Measurements from ENCODE around the gene PPM1K.

Gene PPM1K

DNA sequence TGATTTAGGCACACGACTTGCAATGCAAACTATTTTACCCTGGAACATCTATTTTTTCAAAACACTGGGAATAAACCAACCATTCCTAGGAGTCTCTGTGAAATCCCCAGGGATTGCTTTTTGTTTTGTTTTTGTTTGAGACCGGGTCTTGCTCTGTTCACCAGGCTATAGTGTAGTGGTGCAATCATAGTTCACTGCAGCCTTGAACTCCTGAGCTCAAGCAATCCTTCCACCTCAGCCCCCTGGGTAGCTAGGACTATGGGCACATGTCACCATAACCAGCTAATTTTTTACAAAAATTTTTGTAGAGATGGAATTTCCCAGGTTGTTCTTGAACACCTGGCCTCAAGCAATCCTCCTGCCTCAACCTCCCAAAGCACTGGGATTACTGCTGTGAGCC, 37.8 kb downstream of the PPM1K start:
- ATAC-seq (ENCODE audit: low read depth) (no peak), DNase-seq (ENCODE audit: low spot score) (no peak)
- Histone ChIP-seq H3K9me3 (ENCODE audit: severe bottlenecking) (no peaks in the 10 kb centered on the region), H3K4me1 (ENCODE audit: insufficient read depth, poor library complexity, severe bottlenecking) (no peaks in the 10 kb centered on the region), H3K27me3 (ENCODE audit: insufficient read depth, poor library complexity, severe bottlenecking) (no peaks in the 10 kb centered on the region), H3K4me3 (ENCODE audit: severe bottlenecking) (no peak overlapping the region), H3K27ac (ENCODE audit: poor library complexity, severe bottlenecking) (no peak overlapping the region), H3K36me3 (ENCODE audit: low read depth) (no peaks in the 10 kb centered on the region)
- no peak for TF ChIP-seq CTCF (IDR thresholded peaks at IDR 0.05; ENCODE audit: poor library complexity, severe bottlenecking)

- H3K9me3 ChIP-seq (ENCODE audit: severe bottlenecking), result no peaks in the 10 kb centered on the region
- H3K36me3 ChIP-seq (ENCODE audit: low read depth), result no peaks in the 10 kb centered on the region
- H3K27me3 ChIP-seq (ENCODE audit: insufficient read depth, poor library complexity, severe bottlenecking), result no peaks in the 10 kb centered on the region
- H3K27ac ChIP-seq (ENCODE audit: poor library complexity, severe bottlenecking), result no peak overlapping the region
- ATAC-seq (ENCODE audit: low read depth), result no peak
- no peak overlapping the region for H3K4me3 ChIP-seq (ENCODE audit: severe bottlenecking)
- DNase-seq (ENCODE audit: low spot score), result no peak
- H3K4me1 ChIP-seq (ENCODE audit: insufficient read depth, poor library complexity, severe bottlenecking), result no peaks in the 10 kb centered on the region
- no peak for TF ChIP-seq CTCF (IDR thresholded peaks at IDR 0.05; ENCODE audit: poor library complexity, severe bottlenecking)
Observed at GRCh38 chr4:88244816-88245579, 39.4 kb downstream of the PPM1K start.

DNA sequence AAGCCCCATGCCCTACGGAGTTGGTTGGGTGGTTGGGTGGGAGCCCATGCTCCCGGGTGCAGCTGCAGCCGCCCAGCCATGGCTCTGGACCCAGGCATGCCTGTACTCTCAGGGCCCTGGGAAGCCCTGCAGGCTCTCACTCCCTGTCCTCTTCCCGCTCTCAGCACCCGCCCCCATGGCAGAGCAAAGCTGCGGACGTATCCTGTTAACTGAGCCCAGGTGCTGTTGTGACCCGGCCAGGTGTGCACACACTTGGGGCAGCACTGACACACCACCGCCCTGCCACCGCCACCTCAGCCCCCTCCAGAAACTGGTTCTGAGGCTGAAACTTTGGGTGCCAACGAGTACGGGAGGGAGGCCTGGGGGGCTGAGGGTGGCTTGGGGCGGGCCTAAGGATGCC, 40.3 kb downstream of the PPM1K start:
- Histone ChIP-seq H3K4me1 (ENCODE audit: insufficient read depth, poor library complexity, severe bottlenecking) (no peaks in the 10 kb centered on the region), H3K36me3 (ENCODE audit: low read depth) (no peaks in the 10 kb centered on the region), H3K27me3 (ENCODE audit: insufficient read depth, poor library complexity, severe bottlenecking) (no peaks in the 10 kb centered on the region), H3K4me3 (ENCODE audit: severe bottlenecking) (no peak overlapping the region), H3K9me3 (ENCODE audit: severe bottlenecking) (no peaks in the 10 kb centered on the region), H3K27ac (ENCODE audit: poor library complexity, severe bottlenecking) (no peak overlapping the region)
- ATAC-seq (ENCODE audit: low read depth) (no peak), DNase-seq (ENCODE audit: low spot score) (no peak)
- TF ChIP-seq CTCF (IDR thresholded peaks at IDR 0.05; ENCODE audit: poor library complexity, severe bottlenecking), result no peak

DNA sequence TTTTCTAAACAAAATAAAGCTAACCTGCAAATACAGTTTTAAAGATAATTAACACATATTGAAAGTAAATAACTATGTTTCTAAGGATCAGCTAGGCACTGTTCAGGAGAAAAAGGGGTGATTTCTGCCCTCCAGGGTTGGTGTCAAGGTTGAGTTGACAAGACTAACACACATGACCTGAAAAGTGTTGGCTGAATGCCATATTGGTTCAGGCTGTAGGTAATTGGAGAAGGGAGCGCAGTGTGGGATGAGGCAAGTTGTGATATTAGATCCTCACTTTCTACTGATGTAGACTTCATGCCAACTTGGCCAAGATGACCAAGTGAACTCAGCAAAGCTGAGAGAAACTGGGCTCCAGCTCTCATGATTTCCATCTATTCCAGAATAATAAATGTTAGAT, 42.2 kb downstream of the PPM1K start:
- no peaks in the 10 kb centered on the region for H3K9me3 ChIP-seq (ENCODE audit: severe bottlenecking)
- H3K27me3 ChIP-seq (ENCODE audit: insufficient read depth, poor library complexity, severe bottlenecking), result no peaks in the 10 kb centered on the region
- no peak for DNase-seq (ENCODE audit: low spot score)
- no peak overlapping the region for H3K4me3 ChIP-seq (ENCODE audit: severe bottlenecking)
- no peak for TF ChIP-seq CTCF (IDR thresholded peaks at IDR 0.05; ENCODE audit: poor library complexity, severe bottlenecking)
- H3K4me1 ChIP-seq (ENCODE audit: insufficient read depth, poor library complexity, severe bottlenecking), result no peaks in the 10 kb centered on the region
- no peaks in the 10 kb centered on the region for H3K36me3 ChIP-seq (ENCODE audit: low read depth)
- no peak overlapping the region for H3K27ac ChIP-seq (ENCODE audit: poor library complexity, severe bottlenecking)
- ATAC-seq (ENCODE audit: low read depth), result no peak

GRCh38 chr4:88240297-88240714, 44.1 kb downstream of the PPM1K start:
- no peak for TF ChIP-seq CTCF (IDR thresholded peaks at IDR 0.05; ENCODE audit: poor library complexity, severe bottlenecking)
- H3K27ac ChIP-seq (ENCODE audit: poor library complexity, severe bottlenecking), result no peak overlapping the region
- H3K4me3 ChIP-seq (ENCODE audit: severe bottlenecking), result no peak overlapping the region
- H3K4me1 ChIP-seq (ENCODE audit: insufficient read depth, poor library complexity, severe bottlenecking), result no peaks in the 10 kb centered on the region
- ATAC-seq (ENCODE audit: low read depth), result no peak
- H3K36me3 ChIP-seq (ENCODE audit: low read depth), result no peaks in the 10 kb centered on the region
- no peaks in the 10 kb centered on the region for H3K9me3 ChIP-seq (ENCODE audit: severe bottlenecking)
- DNase-seq (ENCODE audit: low spot score), result no peak
- no peaks in the 10 kb centered on the region for H3K27me3 ChIP-seq (ENCODE audit: insufficient read depth, poor library complexity, severe bottlenecking)
